ENCODE measurements around the gene NLRP4.
A peak's percentile ranks its signal among the peaks of the same experiment; 100 is the strongest.

Gene NLRP4, protein sequence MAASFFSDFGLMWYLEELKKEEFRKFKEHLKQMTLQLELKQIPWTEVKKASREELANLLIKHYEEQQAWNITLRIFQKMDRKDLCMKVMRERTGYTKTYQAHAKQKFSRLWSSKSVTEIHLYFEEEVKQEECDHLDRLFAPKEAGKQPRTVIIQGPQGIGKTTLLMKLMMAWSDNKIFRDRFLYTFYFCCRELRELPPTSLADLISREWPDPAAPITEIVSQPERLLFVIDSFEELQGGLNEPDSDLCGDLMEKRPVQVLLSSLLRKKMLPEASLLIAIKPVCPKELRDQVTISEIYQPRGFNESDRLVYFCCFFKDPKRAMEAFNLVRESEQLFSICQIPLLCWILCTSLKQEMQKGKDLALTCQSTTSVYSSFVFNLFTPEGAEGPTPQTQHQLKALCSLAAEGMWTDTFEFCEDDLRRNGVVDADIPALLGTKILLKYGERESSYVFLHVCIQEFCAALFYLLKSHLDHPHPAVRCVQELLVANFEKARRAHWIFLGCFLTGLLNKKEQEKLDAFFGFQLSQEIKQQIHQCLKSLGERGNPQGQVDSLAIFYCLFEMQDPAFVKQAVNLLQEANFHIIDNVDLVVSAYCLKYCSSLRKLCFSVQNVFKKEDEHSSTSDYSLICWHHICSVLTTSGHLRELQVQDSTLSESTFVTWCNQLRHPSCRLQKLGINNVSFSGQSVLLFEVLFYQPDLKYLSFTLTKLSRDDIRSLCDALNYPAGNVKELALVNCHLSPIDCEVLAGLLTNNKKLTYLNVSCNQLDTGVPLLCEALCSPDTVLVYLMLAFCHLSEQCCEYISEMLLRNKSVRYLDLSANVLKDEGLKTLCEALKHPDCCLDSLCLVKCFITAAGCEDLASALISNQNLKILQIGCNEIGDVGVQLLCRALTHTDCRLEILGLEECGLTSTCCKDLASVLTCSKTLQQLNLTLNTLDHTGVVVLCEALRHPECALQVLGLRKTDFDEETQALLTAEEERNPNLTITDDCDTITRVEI

DNA sequence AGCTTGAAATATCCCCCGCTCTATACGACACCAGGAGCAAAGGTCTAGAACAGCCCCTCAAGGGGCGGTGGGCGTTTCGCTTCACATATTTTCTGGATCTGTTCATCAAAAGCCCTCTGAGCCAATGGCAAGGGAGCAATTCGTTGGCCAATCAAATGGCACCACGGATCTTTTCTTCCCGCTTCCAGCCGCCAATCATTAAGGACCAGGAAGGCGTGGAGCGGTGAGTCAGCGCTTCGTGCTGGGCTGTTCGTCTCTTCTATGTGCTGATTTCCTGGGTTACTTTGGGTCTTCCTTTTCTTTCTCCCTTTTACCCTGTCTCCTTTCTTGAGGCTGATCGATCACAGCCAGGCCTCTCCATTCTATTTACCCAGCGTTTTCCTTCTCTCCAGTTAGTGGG lies at the start of gene NLRP4:
Gene NLRP4 (plus strand): TSS at position 201 of the 400 bp plus-strand sequence. CDS start 15,541 bp downstream, outside the sequence.
- DNase-seq = no peak

DNA sequence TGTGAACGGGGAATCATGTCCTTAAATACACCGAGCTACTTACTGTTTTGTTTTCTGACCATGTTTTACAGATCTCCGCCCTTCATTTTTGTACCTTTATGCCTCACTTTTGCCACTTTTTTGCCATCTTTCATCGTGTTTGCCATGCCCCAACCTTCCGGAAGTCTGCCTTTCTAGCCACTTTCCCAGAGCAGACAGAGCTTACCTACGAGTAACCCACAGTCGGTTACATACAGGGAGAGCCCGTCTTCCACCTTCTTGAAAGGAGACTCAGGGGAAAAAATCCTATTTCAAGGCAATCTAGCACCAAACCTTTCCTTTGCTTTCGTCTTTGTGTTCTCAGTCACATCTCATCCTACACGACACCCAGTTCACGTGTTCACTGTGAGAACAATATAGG lies 41.3 kb upstream of the NLRP4 start:
- DNase-seq = no peak

DNA sequence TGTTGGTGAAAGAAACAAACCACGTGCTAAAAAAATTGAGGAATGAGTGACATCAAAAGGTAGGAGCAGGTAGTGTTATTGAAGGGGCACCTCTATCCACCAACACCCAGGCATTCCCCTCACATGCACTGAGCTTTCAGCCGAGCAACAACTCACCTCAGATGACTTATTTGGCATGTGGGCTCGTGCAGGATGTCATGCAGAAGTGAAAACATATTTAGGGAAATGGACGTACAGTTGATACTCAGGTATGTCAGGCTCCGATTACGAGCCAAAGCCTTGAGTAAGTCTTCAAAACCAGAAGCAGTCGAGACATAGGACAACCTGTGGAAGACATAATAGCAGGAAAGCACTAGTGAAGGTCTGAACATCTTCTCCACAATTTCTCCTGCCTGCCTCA lies 34.9 kb upstream of the NLRP4 start:
- no peak for DNase-seq

DNA sequence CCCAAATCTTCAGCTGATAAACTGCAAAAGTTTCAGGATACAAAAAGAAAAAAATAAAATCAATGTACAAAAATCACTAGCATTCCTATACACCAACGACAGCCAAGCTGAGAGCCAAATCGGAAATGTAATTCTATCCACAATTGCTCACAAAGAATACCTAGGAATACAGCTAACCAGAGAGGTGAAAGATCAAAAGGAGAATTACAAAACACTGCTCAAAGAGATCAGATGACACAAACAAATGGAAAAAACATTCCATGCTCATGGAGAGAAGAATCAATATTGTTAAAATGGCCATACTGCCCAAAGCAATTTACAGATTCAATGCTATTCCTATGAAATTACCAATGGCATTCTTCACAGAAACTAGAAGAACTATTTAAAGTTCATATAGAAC lies 34.1 kb upstream of the NLRP4 start:
- no peak for DNase-seq

DNA sequence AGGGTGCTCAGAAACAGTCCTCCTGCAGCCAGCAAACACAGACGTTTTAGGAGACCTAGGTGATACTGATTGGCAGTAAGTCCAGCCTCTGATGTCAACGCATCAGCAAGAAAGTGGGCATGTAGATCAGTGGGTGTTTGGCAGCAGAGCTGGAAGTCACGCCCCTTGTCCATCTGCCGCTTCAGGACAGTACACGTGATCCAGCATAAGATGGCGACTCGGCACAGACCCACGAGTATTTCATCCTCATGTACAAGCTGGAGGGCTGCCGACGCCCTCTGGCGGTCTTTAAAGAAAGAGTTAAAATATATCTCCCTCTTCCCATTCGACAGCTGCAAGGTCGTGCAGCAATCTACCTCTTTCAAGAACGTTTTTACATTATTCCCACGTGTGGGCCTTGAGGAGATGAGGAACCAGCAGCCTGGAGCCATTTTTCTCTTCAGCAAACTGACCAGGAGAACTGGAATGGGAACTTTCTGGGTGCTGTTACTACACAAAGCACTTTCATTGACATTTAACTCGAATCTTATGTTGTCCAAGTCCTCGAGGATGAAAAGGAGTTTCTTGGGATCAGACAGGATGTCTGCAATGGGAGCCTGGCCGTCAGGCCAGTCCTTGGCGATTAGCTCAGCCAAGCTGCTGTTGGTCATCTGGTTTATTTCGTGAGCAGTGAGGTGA lies 26.8 kb upstream of the NLRP4 start:
- peak; percentile 1 for DNase-seq

DNA sequence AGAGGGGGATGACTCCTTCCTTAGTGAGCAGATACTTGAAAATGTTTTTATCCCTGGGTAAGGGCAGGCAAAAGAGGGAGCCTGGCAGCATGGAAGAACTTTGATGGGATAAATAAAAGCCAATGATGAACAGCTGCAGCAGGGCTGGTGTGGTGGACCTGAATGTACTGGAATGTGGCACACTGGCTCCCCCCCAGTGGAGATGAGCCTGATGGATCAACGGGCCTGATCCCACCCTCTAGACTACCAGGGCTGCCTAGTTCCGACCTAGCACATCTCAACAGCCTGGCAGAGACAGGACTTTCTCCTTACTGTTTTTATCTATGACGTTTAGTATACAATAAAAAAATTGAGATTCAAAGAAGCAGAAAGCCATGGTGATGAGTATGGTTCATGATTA lies 25.0 kb upstream of the NLRP4 start:
- no peak for DNase-seq

DNA sequence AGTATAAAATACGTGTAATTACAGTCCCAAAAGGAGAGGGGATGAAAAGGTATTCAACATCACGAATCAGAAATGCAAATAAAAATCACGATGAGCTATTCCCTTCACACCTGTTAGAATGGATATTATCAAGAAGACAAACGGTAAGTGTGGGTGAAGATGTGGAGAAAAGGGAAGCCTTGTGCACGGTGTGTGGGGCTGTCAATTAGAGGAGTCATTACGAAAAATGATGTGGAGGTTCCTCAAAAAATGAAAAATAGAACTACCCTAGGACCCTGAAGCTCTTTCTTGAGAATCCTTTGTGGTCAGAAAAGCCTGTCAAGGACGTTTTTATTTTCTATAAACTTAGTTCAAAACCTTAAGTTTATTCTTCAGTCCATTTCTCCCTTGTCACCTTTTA lies 23.9 kb upstream of the NLRP4 start:
- DNase-seq = no peak

DNA sequence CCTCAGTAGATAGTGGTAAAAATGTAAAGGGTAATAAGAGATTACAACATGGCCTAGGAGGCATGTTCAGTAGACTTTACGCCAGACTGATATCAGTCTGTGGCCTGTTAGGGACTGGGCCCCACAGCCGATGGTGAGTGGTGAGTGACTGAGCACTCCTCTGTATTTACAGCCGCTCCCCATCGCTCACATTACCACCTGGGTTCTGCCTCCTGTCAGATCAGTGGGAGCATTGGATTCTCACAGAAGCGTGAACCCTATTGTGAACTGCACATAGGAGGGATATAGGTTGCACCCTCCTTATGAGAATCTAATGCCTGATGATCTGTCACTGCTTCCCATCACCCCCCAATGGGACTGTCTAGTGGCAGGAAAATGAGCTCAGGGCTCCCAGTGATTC lies 22.4 kb upstream of the NLRP4 start:
- no peak for DNase-seq

DNA sequence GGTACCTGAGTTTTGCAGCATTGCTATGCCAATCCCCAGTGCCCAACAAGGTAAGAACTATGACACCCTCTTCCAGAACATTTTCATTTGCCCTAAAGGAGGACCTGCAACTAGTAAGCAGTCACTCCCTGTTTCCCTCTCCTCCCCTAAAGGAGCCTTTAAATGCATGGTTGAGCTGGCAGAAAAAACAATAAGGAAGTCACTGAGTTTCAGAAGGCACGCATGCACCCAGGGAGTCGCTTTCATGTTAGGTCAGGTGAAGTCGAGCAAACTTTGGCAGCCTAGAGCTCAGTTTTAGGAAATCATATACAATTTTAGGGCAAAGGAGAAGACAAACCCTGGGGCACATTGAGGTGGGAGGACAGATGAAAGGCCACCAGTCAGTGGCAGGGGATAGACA lies 16.3 kb upstream of the NLRP4 start:
- no peak for DNase-seq

DNA sequence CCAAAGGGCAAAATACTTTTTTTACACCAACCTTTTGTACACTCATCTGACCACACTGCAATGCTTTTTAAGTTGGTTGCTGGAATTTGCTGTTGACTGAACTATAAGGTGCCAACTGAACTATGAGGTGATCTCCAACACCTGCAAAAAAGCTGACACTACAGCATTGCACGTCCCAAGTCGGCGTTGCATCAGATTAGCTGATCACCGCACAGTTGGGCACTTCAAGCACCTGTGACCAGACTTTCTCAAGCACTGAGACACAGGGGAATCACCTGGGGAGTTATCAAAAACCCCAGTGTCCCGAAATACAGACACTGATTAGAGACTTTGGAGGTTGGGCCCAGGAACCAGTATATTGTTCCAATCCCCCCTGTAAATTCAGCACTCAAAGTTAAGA lies 5.7 kb upstream of the NLRP4 start:
- DNase-seq = no peak

DNA sequence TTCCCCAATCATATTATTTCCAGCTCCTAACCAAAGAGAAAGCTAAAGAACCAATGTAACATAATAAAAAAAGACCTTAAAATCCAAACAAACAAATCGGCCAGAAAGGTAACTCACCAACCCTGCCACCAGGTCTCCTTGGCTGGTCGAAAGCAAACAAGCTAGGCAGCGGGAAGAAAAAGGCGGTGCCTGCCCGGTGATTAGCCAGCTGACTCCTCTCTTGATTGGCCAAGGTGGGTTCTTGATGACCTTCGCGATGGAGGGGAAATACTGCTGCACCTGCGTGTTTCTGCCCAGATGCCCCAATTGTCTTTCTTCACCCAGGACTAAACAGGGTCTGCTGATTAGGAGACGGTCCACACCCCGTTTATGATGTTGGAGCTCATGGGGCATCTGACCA lies 4.5 kb upstream of the NLRP4 start, which contains the start of gene NLRP11:
Gene NLRP11 (minus strand): TSS at position 154 of the 400 bp plus-strand sequence. CDS start 13,825 bp downstream, outside the sequence.
- no peak for DNase-seq

DNA sequence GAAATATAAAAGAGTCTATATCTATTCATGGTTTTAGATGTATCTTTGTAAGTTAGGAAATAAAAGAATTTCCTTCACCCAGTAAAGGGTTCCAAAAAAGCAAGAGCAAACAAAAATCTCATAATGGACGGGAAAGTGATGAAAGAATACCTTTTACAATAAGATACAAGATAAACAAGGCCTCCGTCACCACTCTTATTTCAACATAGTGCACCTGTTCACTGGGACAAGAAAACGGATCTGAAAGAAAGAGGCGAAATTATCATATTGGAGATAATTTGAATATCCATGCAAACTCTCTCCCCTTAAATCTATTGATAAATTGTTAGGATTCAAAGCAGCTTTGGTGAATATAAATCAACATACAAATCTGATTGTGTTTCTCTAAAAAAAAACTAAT lies 3.7 kb upstream of the NLRP4 start:
- DNase-seq = no peak

DNA sequence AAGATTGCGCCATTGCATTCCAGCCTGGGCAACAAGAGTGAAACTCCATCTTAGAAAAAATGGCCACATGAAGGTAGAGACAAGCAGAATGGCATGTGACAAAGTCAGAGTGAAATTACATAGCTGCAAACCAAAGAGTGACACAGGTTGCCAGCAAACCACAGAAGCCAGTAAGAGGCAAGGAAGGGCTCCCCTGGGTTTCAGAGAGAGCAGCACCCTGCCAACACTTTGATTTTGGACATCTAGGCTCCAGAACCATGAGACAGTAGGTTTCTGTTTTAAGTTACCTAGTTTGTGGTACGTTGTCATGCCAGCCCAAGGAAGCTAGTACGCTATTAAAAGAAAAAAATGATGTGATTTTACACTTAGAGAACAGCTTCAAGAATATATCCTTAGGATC lies 1.9 kb downstream of the NLRP4 start:
- no peak for DNase-seq

DNA sequence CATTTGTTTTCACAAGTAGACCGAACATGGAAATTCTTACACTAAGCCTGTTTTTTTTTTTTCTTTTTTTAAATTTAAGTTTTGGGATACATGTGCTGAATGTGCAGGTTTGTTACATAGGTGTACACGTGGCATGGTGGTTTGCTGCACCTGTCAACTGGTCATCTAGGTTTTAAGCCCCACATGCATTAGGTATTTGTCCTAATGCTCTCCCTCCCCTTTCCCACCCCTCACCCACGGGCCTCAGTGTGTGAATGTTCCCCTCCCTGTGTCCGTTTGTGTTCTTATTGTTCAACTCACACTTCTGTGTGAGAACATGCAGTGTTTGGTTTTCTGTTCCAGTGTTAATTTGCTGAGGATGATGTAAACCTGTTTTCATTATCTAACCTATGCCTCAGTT lies 2.6 kb downstream of the NLRP4 start:
- DNase-seq = no peak

DNA sequence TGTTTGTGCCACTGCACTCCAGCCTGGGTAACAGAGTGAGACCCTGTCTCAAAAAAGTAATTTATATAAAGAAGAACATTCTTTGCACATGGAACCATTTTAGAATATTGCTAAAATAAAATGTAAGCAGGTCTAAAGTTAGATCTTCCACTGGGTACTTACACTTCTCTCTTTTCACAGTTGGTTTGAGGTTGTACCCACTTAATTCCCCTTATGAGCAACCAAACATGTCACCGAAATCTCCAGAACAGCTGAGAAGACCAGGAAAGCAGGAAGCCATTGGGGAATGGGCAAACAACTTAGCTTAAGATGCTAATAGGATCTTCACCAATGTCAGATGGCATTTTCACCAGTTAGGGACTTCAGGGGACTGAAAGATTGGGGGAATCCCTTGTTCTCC lies 18.8 kb downstream of the NLRP4 start:
- no peak for DNase-seq

DNA sequence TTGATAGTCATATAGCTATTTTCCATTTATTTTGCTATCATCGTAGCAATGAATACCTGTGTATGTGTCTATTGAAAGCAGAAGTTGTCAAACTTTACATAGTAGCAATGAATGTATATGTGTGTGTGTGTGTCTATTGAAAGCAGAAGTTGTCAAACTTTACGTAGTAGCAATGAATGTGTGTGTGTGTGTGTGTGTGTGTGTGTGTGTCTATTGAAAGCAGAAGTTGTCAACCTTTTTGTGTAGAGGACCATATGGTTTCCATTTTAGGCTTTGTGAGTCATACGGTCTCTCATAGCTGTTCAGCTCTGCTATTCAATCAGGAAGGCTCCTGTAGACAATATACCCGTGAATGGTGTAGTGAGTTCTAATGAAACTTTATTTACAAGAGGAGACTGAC lies 20.8 kb downstream of the NLRP4 start:
- no peak for DNase-seq

DNA sequence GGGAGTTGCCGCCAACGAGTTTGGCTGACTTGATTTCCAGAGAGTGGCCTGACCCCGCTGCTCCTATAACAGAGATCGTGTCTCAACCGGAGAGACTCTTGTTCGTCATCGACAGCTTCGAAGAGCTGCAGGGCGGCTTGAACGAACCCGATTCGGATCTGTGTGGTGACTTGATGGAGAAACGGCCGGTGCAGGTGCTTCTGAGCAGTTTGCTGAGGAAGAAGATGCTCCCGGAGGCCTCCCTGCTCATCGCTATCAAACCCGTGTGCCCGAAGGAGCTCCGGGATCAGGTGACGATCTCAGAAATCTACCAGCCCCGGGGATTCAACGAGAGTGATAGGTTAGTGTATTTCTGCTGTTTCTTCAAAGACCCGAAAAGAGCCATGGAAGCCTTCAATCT lies 21.6 kb downstream of the NLRP4 start:
- no peak for DNase-seq

DNA sequence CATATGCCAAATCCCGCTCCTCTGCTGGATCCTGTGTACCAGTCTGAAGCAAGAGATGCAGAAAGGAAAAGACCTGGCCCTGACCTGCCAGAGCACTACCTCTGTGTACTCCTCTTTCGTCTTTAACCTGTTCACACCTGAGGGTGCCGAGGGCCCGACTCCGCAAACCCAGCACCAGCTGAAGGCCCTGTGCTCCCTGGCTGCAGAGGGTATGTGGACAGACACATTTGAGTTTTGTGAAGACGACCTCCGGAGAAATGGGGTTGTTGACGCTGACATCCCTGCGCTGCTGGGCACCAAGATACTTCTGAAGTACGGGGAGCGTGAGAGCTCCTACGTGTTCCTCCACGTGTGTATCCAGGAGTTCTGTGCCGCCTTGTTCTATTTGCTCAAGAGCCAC lies 22.1 kb downstream of the NLRP4 start:
- DNase-seq = no peak

DNA sequence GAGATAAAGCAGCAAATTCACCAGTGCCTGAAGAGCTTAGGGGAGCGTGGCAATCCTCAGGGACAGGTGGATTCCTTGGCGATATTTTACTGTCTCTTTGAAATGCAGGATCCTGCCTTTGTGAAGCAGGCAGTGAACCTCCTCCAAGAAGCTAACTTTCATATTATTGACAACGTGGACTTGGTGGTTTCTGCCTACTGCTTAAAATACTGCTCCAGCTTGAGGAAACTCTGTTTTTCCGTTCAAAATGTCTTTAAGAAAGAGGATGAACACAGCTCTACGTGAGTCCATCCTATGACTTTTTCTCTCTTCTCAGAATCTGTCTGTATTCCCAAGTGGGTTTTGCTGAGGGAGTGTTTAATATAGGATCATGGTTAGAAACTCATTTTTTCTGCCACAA lies 22.6 kb downstream of the NLRP4 start:
- DNase-seq = no peak

DNA sequence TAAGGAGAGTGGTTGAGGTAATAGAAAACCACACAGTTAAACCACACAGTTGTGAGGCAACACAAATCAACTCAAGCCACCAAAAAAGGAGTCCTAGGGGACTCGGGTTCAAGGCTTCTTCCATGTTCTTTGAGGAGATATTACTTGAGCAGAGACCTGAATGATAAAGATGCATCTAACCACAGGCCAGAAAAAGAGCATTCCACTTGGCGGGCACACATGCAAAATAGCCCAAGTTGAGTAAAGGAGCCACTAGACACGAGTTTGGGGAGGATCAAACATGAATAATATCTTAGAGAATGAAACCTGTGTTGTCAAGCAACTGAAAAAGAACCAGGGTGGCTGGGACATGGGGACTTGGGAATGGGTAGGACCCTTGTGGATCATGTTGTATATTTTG lies 30.2 kb downstream of the NLRP4 start:
- DNase-seq = no peak

DNA sequence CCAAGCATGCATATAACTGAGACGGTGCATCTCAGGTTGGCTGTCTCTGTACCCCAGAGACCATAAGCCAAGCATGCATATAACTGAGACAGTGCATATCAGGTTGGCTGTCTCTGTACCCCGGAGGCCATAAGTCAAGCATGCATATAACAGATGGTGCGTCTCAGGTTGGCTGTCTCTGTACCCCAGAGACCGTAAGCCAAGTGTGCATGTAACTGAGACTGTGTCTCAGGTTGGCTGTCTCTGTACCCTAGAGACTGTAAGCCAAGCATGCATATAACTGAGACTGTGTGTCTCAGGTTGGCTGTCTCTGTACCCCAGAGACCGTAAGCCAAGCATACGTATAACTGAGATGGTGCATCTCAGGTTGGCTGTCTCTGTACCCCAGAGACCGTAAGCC lies 30.8 kb downstream of the NLRP4 start:
- no peak for DNase-seq

DNA sequence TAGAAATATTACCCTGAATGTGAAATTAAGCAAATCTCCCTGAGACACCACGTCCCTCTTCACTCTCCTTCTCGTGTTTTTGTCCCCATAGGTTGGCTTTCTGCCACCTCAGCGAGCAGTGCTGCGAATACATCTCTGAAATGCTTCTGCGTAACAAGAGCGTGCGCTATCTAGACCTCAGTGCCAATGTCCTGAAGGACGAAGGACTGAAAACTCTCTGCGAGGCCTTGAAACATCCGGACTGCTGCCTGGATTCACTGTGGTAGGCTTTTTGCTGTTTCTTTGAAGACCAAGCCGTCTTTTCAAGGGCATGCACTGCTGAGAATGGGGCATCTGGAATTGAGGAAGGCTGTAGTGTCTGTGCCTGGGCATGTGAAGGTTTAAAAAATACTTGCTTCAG lies 34.4 kb downstream of the NLRP4 start:
- no peak for DNase-seq

DNA sequence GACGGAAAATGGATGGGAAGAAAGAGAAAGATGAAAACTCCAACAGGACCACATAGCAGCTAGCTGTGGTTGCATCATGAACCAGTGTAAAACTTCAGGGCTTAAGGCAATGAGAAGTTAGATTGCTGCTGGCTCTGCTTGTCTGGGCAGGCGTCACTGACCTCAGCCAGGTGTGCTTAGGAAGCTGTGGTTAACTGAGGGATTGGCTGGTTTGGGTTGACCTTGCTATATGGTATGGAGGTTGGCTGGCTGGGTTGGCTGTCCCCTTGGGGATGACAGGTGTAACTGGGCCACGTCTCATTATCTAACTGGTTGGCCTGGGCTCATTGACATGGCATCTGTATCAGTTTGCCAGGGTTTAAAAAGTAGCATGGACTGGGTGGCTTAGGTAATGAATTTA lies 40.9 kb downstream of the NLRP4 start:
- DNase-seq = no peak
